ENCODE data around the gene PTPRQ.

- TF ChIP-seq FOXM1 (IDR thresholded peaks at IDR 0.05; ENCODE audit: low read depth) (no peak), CTCF (IDR thresholded peaks at IDR 0.05) (no peak), RFX5 (IDR thresholded peaks at IDR 0.05; ENCODE audit: low read length) (no peak), EZH2phosphoT487 (IDR thresholded peaks at IDR 0.05; ENCODE audit: borderline replicate concordance, low read depth) (no peak), CHD2 (IDR thresholded peaks at IDR 0.05; ENCODE audit: low read length, partially characterized antibody) (no peak), TCF12 (IDR thresholded peaks at IDR 0.05) (no peak), TAF1 (IDR thresholded peaks at IDR 0.05; ENCODE audit: borderline replicate concordance, low read depth, low read length) (no peak), JUND (IDR thresholded peaks at IDR 0.05) (no peak), GATA2 (CRISPR knock-in tag; IDR thresholded peaks at IDR 0.05) (no peak), EP300 (IDR thresholded peaks at IDR 0.05; ENCODE audit: borderline replicate concordance in 1 of 2, low read depth in 1 of 2, low read length in 1 of 2) (no peak)
- TF ChIP-seq, protein P1, sequence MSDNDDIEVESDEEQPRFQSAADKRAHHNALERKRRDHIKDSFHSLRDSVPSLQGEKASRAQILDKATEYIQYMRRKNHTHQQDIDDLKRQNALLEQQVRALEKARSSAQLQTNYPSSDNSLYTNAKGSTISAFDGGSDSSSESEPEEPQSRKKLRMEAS (IDR thresholded peaks at IDR 0.05; ENCODE audit: low read depth) = no peak
- TF ChIP-seq, protein P2, sequence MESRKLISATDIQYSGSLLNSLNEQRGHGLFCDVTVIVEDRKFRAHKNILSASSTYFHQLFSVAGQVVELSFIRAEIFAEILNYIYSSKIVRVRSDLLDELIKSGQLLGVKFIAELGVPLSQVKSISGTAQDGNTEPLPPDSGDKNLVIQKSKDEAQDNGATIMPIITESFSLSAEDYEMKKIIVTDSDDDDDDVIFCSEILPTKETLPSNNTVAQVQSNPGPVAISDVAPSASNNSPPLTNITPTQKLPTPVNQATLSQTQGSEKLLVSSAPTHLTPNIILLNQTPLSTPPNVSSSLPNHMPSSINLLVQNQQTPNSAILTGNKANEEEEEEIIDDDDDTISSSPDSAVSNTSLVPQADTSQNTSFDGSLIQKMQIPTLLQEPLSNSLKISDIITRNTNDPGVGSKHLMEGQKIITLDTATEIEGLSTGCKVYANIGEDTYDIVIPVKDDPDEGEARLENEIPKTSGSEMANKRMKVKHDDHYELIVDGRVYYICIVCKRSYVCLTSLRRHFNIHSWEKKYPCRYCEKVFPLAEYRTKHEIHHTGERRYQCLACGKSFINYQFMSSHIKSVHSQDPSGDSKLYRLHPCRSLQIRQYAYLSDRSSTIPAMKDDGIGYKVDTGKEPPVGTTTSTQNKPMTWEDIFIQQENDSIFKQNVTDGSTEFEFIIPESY (IDR thresholded peaks at IDR 0.05; ENCODE audit: borderline replicate concordance, low read depth) = no peak
Observed at GRCh38 chr12:80679346-80680131, 235.5 kb downstream of the PTPRQ start.

Data from SK-N-SH (cell line).